Measurements from ENCODE around the gene LMOD2. TPM values are rescaled to one million over a fixed set of nuclear protein-coding genes. Genes with fewer than 3 reads are reported as not detected.

LMOD2 gene
- total RNA-seq, 1 donor from 2014 or later, result not detected

DNA sequence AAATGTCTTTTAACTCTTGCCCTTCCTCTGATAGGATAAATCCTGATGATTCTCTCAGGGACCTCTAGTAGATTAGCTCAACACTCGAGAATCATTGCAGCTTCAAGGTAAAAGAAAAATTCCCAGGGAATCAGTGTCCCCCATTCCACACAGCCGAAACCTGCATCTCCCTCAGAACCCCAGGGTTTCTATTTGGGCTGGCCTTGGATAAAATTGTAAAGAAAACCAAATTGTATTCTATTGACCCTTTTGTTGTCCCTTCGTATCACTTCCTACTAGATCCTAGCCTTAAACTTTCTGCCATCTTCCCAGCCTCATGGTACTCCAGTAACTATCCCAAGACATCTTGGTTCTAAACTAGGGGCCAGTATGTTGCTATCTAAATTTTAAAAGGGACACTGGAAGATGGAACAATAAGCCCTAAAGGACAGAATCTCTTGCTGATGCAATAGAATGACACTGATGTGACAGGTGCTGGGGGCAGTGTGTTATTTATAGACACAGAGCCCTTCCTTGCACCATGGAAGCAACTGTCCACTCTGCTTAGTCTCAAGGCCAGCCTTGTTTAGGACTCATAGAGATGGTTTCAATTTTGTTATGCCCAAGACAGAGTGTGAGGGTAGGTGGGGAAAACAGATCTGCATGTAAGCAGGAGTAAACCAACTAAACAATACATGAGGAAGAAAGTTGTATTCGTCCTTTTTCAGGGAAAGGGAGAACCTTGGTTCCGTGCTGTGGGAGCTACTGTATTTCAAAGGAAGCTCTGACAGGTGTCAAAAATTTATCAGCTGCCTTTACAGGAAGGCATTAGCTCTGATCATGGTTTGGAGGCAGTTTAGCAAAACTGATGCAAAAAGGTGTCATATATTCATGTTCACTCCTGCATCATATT lies 46.4 kb upstream of the LMOD2 start:
- H3K27ac ChIP-seq (ENCODE audit: low read depth, low read length), result no peak overlapping the region
- Mint-ChIP-seq H3K27ac (ENCODE audit: unreplicated experiment) (no peak overlapping the region), H3K4me1 (ENCODE audit: low read depth, unreplicated experiment) (no peaks in the 10 kb centered on the region), H3K4me3 (ENCODE audit: unreplicated experiment) (no peak overlapping the region), H3K9me3 (ENCODE audit: unreplicated experiment) (peaks cover 2% of the 10 kb centered on the region), H3K36me3 (ENCODE audit: low read depth, unreplicated experiment) (no peaks in the 10 kb centered on the region), H3K27me3 (ENCODE audit: low read depth, unreplicated experiment) (peaks cover 3% of the 10 kb centered on the region)
- no peaks in the 10 kb centered on the region for H3K9me3 ChIP-seq (ENCODE audit: insufficient read depth, low read depth, low read length)
- no peak overlapping the region for H3K4me3 ChIP-seq (ENCODE audit: insufficient read depth, low read depth, low read length)
- no peaks in the 10 kb centered on the region for H3K36me3 ChIP-seq (ENCODE audit: insufficient read depth, low read length)
- H4K20me1 ChIP-seq (ENCODE audit: insufficient read depth, low read length), result no peaks in the 10 kb centered on the region
- no peaks in the 10 kb centered on the region for H3K4me1 ChIP-seq (ENCODE audit: insufficient read depth, low read length)
- H3K27me3 ChIP-seq (ENCODE audit: insufficient read depth, low read length), result no peaks in the 10 kb centered on the region
- DNase-seq (ENCODE audit: low read depth) (no peak), FAIRE-seq (no peak)
- no peak for TF ChIP-seq EZH2 (IDR thresholded peaks at IDR 0.05; ENCODE audit: insufficient read depth, low read length)
- no peak for TF ChIP-seq CTCF (IDR thresholded peaks at IDR 0.05; ENCODE audit: insufficient read depth, low read depth, low read length)
- no peak overlapping the region for H2AFZ ChIP-seq (ENCODE audit: low read depth, low read length)
- H3K9ac ChIP-seq (ENCODE audit: low read length), result no peak overlapping the region
- no peaks in the 10 kb centered on the region for H3K79me2 ChIP-seq (ENCODE audit: insufficient read depth, low read length)
- H3K4me2 ChIP-seq (ENCODE audit: low read length), result no peak overlapping the region

GRCh38 chr7:123609883-123610239 lies 45.8 kb upstream of the LMOD2 start:
- no peaks in the 10 kb centered on the region for H3K4me1 ChIP-seq (ENCODE audit: insufficient read depth, low read length)
- Mint-ChIP-seq H3K27ac (ENCODE audit: unreplicated experiment) (no peak overlapping the region), H3K4me3 (ENCODE audit: unreplicated experiment) (no peak overlapping the region), H3K27me3 (ENCODE audit: low read depth, unreplicated experiment) (peaks cover 3% of the 10 kb centered on the region), H3K4me1 (ENCODE audit: low read depth, unreplicated experiment) (no peaks in the 10 kb centered on the region), H3K9me3 (ENCODE audit: unreplicated experiment) (peaks cover 2% of the 10 kb centered on the region), H3K36me3 (ENCODE audit: low read depth, unreplicated experiment) (no peaks in the 10 kb centered on the region)
- no peaks in the 10 kb centered on the region for H3K9me3 ChIP-seq (ENCODE audit: insufficient read depth, low read depth, low read length)
- DNase-seq (ENCODE audit: low read depth) (no peak), FAIRE-seq (no peak)
- no peak overlapping the region for H3K4me2 ChIP-seq (ENCODE audit: low read length)
- H3K36me3 ChIP-seq (ENCODE audit: insufficient read depth, low read length), result no peaks in the 10 kb centered on the region
- H4K20me1 ChIP-seq (ENCODE audit: insufficient read depth, low read length), result no peaks in the 10 kb centered on the region
- no peak overlapping the region for H3K27ac ChIP-seq (ENCODE audit: low read depth, low read length)
- H3K4me3 ChIP-seq (ENCODE audit: insufficient read depth, low read depth, low read length), result no peak overlapping the region
- no peak for TF ChIP-seq EZH2 (IDR thresholded peaks at IDR 0.05; ENCODE audit: insufficient read depth, low read length)
- TF ChIP-seq CTCF (IDR thresholded peaks at IDR 0.05; ENCODE audit: insufficient read depth, low read depth, low read length), result no peak
- no peak overlapping the region for H2AFZ ChIP-seq (ENCODE audit: low read depth, low read length)
- H3K27me3 ChIP-seq (ENCODE audit: insufficient read depth, low read length), result no peaks in the 10 kb centered on the region
- no peaks in the 10 kb centered on the region for H3K79me2 ChIP-seq (ENCODE audit: insufficient read depth, low read length)
- no peak overlapping the region for H3K9ac ChIP-seq (ENCODE audit: low read length)

- H3K36me3 Mint-ChIP-seq (ENCODE audit: low read depth, unreplicated experiment), result no peaks in the 10 kb centered on the region
- Histone ChIP-seq H3K4me2 (ENCODE audit: low read length) (no peak overlapping the region), H3K27me3 (ENCODE audit: insufficient read depth, low read length) (no peaks in the 10 kb centered on the region), H3K4me3 (ENCODE audit: insufficient read depth, low read depth, low read length) (no peak overlapping the region), H3K36me3 (ENCODE audit: insufficient read depth, low read length) (no peaks in the 10 kb centered on the region), H3K79me2 (ENCODE audit: insufficient read depth, low read length) (no peaks in the 10 kb centered on the region), H3K4me1 (ENCODE audit: insufficient read depth, low read length) (no peaks in the 10 kb centered on the region), H3K9me3 (ENCODE audit: insufficient read depth, low read depth, low read length) (no peaks in the 10 kb centered on the region), H3K9ac (ENCODE audit: low read length) (no peak overlapping the region), H4K20me1 (ENCODE audit: insufficient read depth, low read length) (no peaks in the 10 kb centered on the region), H3K27ac (ENCODE audit: low read depth, low read length) (no peak overlapping the region), H2AFZ (ENCODE audit: low read depth, low read length) (no peak overlapping the region)
- TF ChIP-seq CTCF (IDR thresholded peaks at IDR 0.05; ENCODE audit: insufficient read depth, low read depth, low read length) (no peak), EZH2 (IDR thresholded peaks at IDR 0.05; ENCODE audit: insufficient read depth, low read length) (no peak)
- no peak for DNase-seq (ENCODE audit: low read depth)
- FAIRE-seq, result no peak
- no peak overlapping the region for H3K4me3 Mint-ChIP-seq (ENCODE audit: unreplicated experiment)
- H3K27ac Mint-ChIP-seq (ENCODE audit: unreplicated experiment), result no peak overlapping the region
- H3K27me3 Mint-ChIP-seq (ENCODE audit: low read depth, unreplicated experiment), result peaks cover 3% of the 10 kb centered on the region
- H3K4me1 Mint-ChIP-seq (ENCODE audit: low read depth, unreplicated experiment), result peaks cover 4% of the 10 kb centered on the region
- H3K9me3 Mint-ChIP-seq (ENCODE audit: unreplicated experiment), result peaks cover 2% of the 10 kb centered on the region
Measured at GRCh38 chr7:123612024-123612423, 43.6 kb upstream of the LMOD2 start.
